ENCODE measurements around the gene PTS. TPM values are rescaled to one million over a fixed set of nuclear protein-coding genes. Genes with fewer than 3 reads are reported as not detected.

The PTS gene
- total RNA-seq, 1 donor from 2014 or later, result 108 TPM

DNA sequence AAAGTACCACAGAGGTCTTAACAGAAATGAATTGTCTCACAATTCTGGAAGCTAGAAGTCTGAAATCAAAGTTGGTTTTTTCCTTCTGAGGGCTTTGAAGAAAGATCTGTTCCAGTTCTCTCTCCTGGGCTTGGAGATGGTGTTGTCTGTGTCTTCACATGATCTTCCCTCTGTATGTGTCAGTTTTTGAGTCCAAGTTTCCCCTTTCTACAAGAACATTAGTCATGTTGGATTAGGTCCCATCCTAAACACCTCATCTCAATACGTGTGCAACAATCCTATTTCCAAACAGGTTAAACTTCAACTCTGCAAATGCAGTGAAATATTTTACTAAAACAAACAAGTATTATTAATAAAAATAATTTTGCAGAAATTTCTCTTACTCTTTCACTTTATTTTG is 3.1 kb upstream of the PTS start:
- H3K9ac ChIP-seq, result no peak overlapping the region
- peaks cover 3% of the 10 kb centered on the region for H3K27me3 Mint-ChIP-seq (ENCODE audit: insufficient read depth, low read depth)
- H3F3A ChIP-seq (ENCODE audit: low read depth), result no peaks in the 10 kb centered on the region
- H3K4me2 ChIP-seq, result no peak overlapping the region
- H3K79me2 ChIP-seq (ENCODE audit: low read depth), result peaks cover 16% of the 10 kb centered on the region
- no peak overlapping the region for H3K4me3 Mint-ChIP-seq
- H2AFZ ChIP-seq (replicated peaks), result no peak overlapping the region
- no peaks in the 10 kb centered on the region for H3K9me3 ChIP-seq (ENCODE audit: low read depth)
- TF ChIP-seq, protein P1, sequence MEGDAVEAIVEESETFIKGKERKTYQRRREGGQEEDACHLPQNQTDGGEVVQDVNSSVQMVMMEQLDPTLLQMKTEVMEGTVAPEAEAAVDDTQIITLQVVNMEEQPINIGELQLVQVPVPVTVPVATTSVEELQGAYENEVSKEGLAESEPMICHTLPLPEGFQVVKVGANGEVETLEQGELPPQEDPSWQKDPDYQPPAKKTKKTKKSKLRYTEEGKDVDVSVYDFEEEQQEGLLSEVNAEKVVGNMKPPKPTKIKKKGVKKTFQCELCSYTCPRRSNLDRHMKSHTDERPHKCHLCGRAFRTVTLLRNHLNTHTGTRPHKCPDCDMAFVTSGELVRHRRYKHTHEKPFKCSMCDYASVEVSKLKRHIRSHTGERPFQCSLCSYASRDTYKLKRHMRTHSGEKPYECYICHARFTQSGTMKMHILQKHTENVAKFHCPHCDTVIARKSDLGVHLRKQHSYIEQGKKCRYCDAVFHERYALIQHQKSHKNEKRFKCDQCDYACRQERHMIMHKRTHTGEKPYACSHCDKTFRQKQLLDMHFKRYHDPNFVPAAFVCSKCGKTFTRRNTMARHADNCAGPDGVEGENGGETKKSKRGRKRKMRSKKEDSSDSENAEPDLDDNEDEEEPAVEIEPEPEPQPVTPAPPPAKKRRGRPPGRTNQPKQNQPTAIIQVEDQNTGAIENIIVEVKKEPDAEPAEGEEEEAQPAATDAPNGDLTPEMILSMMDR (IDR thresholded peaks at IDR 0.05), result no peak
- TF ChIP-seq EZH2 (IDR thresholded peaks at IDR 0.05), result no peak
- TF ChIP-seq EZH2phosphoT487 (IDR thresholded peaks at IDR 0.05), result no peak
- H3K9me3 Mint-ChIP-seq, result no peaks in the 10 kb centered on the region
- H3K36me3 ChIP-seq, result no peaks in the 10 kb centered on the region
- no peaks in the 10 kb centered on the region for H4K20me1 ChIP-seq (ENCODE audit: low read depth)
- DNase-seq (ENCODE audit: low spot score), result no peak
- no peak overlapping the region for H3K27ac ChIP-seq
- no peaks in the 10 kb centered on the region for H3K36me3 Mint-ChIP-seq
- peaks cover 13% of the 10 kb centered on the region for H3K4me1 Mint-ChIP-seq
- peaks cover 10% of the 10 kb centered on the region for H3K4me1 ChIP-seq
- peaks cover 18% of the 10 kb centered on the region for H3K27me3 ChIP-seq
- no peak overlapping the region for H3K4me3 ChIP-seq
- H3K27ac Mint-ChIP-seq, result no peak overlapping the region

DNA sequence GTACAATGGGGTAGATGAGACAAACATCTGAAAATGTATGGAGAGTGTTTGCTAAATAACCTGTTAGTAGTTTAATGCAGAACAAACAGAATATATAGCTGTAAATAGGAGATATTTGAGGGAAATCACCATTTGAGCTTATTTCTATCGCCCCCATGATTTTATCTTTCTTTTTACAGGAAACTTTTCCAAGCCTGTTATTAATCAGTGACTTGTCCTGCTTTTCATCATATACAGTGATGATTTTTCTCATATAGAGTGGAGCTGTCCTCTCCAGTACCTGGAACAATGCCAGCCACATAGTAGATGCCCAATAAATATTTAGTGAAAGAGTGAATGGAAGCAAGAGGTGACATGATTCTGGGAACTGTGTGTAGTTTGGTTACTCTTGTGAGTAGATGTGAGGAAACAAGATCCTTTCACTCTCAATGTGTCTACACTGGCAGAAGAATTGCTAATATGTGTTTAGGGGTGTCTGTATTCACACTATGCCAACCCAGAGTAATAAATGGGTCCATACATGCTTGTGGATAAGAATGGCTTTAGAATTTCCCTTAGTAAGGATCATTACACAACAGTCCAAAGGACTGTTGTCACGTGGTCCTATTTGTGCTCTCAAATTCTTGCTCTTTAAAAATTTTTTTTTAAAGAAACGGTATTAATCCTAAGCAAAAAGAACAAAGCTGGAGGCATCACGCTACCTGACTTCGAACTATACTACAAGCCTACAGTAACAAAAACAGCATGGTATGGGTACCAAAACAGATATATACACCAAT is 2.3 kb upstream of the PTS start:
- no peak overlapping the region for H3K4me3 ChIP-seq
- no peaks in the 10 kb centered on the region for H3K9me3 ChIP-seq (ENCODE audit: low read depth)
- H3K79me2 ChIP-seq (ENCODE audit: low read depth), result peaks cover 25% of the 10 kb centered on the region
- Mint-ChIP-seq H3K27me3 (ENCODE audit: insufficient read depth, low read depth) (peaks cover 3% of the 10 kb centered on the region), H3K4me3 (no peak overlapping the region), H3K9me3 (no peaks in the 10 kb centered on the region), H3K4me1 (peaks cover 15% of the 10 kb centered on the region), H3K36me3 (peaks cover 3% of the 10 kb centered on the region), H3K27ac (no peak overlapping the region)
- no peaks in the 10 kb centered on the region for H3F3A ChIP-seq (ENCODE audit: low read depth)
- no peak for DNase-seq (ENCODE audit: low spot score)
- H2AFZ ChIP-seq (replicated peaks), result no peak overlapping the region
- no peak overlapping the region for H3K4me2 ChIP-seq
- no peak overlapping the region for H3K27ac ChIP-seq
- H3K36me3 ChIP-seq, result no peaks in the 10 kb centered on the region
- no peaks in the 10 kb centered on the region for H4K20me1 ChIP-seq (ENCODE audit: low read depth)
- H3K4me1 ChIP-seq, result peaks cover 10% of the 10 kb centered on the region
- peaks cover 18% of the 10 kb centered on the region for H3K27me3 ChIP-seq
- TF ChIP-seq EZH2 (IDR thresholded peaks at IDR 0.05), result no peak
- TF ChIP-seq, protein P1 (IDR thresholded peaks at IDR 0.05), result no peak
- TF ChIP-seq EZH2phosphoT487 (IDR thresholded peaks at IDR 0.05), result no peak
- H3K9ac ChIP-seq, result no peak overlapping the region

DNA sequence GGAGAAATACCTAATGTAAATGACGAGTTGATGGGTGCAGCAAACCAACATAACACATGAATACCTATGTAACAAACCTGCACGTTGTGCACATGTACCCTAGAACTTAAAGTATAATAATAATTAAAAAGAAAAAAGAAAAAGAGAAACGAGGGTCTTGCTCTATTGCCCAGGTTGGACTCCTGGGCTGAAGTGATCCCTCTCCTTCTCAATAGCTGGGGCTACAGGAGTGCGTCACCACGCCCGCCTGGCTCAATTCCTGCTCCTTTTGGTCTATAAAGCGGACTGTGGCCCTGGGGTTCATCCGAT is 521 bp upstream of the PTS start:
- peak overlapping the region; percentile 93 for H3K4me3 Mint-ChIP-seq
- TF ChIP-seq EZH2phosphoT487 (IDR thresholded peaks at IDR 0.05) (no peak), EZH2 (IDR thresholded peaks at IDR 0.05) (no peak)
- TF ChIP-seq, protein P1 (IDR thresholded peaks at IDR 0.05), result no peak
- Histone ChIP-seq H2AFZ (replicated peaks) (peak overlapping the region; percentile 79), H3K79me2 (ENCODE audit: low read depth) (peaks cover 32% of the 10 kb centered on the region), H3F3A (ENCODE audit: low read depth) (no peaks in the 10 kb centered on the region), H3K9me3 (ENCODE audit: low read depth) (no peaks in the 10 kb centered on the region), H3K27ac (no peak overlapping the region), H3K4me1 (peaks cover 10% of the 10 kb centered on the region), H4K20me1 (ENCODE audit: low read depth) (no peaks in the 10 kb centered on the region), H3K4me3 (peak overlapping the region; percentile 64), H3K9ac (no peak overlapping the region), H3K4me2 (peak overlapping the region; percentile 85), H3K36me3 (no peaks in the 10 kb centered on the region), H3K27me3 (peaks cover 18% of the 10 kb centered on the region)
- H3K27me3 Mint-ChIP-seq (ENCODE audit: insufficient read depth, low read depth), result peaks cover 3% of the 10 kb centered on the region
- peak overlapping the region; percentile 90 for H3K27ac Mint-ChIP-seq
- peaks cover 8% of the 10 kb centered on the region for H3K36me3 Mint-ChIP-seq
- H3K4me1 Mint-ChIP-seq, result peaks cover 15% of the 10 kb centered on the region
- H3K9me3 Mint-ChIP-seq, result no peaks in the 10 kb centered on the region
- DNase-seq (ENCODE audit: low spot score), result no peak

Data from neural progenitor cell (in vitro differentiated cells).